EH (cell line): ENCODE measurements around the gene DGKQ.
"Not testable (repeated sequence)": the region's sequence is repeated elsewhere in the genome, so short reads cannot be mapped to it uniquely, and the experiment has no call there.

Source experiments
- DNase-seq: peaks from one replicate; pipeline ENCODE4 v3.0.0-alpha.2; 2015; ENCODE audit warnings: low read depth

DGKQ gene

DNA sequence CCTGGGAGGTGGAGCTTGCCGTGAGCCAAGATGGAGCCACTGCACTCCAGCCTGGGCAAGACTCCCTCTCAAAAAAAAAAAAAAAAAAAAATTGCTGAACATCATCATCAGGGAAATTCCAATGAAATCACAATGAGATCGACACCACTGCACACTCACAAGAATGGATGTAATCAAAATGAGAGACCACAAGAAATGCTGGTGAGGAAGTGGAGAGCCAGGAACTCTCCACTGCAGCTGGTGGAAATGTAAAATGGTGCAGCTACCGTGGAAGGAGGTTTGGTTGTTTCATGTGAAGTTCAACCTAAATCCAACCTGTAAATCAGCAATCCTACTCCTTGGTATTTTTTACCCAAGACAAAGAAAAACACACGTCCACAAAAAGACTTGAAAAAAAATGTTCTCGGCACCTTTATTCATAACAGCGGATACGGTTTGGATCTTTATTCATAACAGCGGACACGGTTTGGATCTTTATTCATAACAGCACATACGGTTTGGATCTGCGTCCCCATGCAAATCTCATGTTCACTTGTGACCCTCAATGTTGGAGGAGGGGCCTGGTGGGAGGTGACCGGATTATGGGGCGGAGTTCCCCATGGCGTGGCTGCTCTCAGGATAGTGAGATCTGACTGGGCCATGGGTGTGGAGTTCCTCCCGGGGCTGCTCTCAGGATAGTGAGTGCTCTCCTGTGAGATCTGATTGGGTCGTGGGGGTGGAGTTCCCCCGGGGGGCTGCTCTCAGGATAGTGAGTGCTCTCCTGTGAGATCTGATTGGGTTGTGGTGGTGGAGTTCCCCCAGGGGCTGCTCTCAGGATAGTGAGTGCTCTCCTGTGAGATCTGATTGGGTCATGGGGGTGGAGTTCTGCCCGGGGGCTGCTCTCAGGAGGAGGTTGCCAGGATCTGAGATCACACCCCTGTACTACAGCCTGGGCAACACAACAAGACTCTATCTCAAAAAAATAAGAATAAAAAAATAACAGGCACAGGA lies 49.0 kb downstream of the DGKQ start:
- DNase-seq, result peak; percentile 47

DNA sequence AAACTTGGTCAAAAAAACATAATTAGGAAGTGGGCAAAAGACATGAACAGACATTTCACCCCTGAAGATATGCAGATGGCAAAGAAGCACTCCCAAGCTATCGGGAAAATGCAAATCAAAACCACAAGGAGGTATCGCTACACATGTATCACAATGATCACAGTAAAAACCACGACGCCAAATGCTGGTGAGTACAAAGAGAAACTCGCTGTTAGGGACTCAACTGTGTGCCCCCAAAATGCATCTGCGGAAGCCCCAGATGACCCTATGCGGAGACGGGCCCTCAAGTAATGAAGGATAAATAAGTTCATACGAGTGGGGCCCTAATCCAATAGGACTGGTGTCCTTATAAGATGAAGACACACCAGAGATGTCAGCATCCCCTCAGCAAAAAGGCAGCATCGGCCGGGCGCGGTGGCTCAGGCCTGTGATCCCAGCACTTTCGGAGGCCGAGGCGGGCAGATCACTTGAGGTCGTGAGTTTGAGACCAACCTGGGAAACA lies 51.5 kb downstream of the DGKQ start:
- no peak for DNase-seq

GRCh38 chr4:919004-919680 lies 54.2 kb downstream of the DGKQ start:
- DNase-seq, result not testable (repeated sequence)

DNA sequence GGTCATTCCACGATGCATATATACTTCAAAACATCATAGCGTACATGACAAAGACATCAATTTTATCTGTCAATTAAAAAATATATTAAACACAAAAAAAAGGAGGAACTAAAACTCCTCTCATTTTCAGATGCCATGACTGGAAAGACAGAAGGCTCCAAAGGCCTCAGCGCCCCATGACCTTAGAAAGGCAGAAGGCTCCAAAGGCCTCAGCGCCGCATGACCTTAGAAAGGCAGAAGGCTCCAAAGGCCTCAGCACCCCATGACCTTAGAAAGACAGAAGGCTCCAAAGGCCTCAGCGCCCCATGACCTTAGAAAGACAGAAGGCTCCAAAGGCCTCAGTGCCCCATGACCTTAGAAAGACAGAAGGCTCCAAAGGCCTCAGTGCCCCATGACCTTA lies 54.8 kb downstream of the DGKQ start:
- not testable (repeated sequence) for DNase-seq

DNA sequence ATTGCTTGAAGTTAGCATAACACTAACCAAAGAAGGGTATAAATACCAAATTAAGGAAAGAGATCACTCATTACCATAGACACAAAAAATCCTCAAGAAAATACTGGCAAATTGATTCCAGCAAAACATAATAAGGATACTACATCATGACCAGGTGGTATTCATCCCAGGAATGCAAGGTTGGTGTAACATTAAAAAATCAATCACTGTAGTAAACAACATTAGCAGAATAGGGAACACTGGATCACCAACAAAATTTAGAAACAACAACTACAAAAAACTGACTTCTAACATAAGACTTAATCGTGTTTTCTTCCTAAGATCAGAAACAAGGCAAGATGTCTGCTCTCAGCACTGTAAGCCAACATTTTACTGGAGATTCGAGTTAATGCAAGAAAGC lies 55.4 kb downstream of the DGKQ start:
- DNase-seq, result no peak

- DNase-seq, result no peak
Observed at GRCh38 chr4:917466-917865, 55.9 kb downstream of the DGKQ start.

DNA sequence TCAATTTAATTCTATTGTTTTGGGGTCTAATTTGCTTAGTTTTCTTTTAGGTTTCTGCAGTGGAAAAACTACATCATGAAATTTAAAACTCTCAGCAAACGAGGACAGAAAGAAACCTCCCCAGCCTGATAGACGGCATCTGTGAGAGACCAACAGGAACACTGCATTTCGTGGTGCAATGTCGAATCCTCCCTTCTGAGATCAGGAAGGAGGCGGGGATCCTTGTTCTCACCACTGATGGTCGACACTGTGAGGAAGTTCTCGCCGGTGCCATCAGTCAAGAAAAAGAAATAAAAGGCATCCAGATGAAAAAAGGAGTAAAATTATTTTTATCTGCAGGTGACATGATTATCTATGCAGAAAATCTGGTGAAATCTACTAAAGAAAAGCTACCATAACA lies 57.8 kb downstream of the DGKQ start:
- DNase-seq, result no peak

DNA sequence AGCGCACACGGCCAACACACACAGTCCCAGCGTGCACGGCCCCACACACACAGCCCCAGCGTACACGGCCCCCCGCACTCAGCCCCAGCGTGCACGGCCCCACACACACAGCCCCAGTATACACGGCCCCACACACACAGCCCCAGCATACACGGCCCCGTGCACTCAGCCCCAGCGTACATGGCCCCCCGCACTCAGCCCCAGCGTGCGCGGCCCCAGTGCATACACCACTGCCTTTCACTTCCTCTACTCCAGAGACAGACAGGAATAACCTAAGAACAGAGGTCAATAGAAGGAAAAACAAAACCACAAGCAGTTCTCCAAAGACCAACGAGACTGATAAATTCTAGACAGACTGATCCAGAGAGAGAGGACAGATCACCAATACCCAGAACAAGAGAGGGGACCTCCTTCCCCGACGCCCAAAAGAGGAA lies 58.3 kb downstream of the DGKQ start:
- DNase-seq, result no peak

DNA sequence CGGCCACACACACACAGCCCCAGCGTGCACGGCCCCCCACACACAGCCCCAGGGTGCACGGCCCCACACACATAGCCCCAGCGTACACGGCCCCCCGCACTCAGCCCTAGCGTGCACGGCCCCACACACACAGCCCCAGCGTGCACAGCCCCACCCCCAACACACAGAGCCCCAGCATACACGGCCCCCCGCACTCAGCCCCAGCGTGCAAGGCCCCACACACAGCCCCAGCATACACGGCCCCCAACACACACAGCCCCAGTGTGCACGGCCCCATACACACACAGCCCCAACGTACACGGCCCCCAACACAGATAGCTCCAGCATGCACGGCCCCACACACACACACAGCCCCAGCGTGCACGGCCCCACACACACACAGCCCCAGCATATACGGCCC lies 58.8 kb downstream of the DGKQ start:
- no peak for DNase-seq

- DNase-seq, result no peak
Observed at GRCh38 chr4:913280-913618, 60.1 kb downstream of the DGKQ start.

GRCh38 chr4:912548-913279 lies 60.7 kb downstream of the DGKQ start:
- no peak for DNase-seq

DNA sequence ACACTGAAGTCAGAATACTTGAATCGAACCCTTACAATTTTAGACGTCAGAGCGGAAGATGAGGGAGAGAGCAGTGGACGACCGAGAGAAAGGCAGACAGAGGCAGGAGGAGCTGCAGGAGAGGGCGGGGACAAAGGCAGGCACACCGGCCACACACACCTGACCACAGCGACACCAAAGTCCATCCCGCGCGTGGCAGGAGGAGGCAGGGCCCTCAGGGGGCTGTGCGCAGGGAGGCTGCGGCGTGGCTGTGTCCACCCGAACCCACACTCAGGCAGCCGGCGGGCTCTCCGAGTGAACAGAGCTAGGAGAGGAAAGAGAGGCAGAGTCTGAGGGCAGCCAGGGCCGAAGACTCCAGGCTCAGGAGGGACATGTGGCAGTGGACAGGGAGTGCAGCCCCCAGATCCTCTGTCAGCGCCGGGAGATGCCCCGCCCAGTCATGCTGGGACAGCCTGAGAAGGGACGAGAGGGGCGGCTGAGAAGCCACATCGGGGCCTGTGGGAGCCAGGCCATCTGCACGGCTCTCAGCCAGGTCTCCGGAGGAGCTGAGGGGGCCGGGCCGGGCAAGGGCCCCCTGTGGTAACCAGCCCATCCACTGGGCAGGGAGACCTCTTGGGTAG lies 61.4 kb downstream of the DGKQ start:
- no peak for DNase-seq

- no peak for DNase-seq
Observed at GRCh38 chr4:911221-911751, 62.1 kb downstream of the DGKQ start.

DNA sequence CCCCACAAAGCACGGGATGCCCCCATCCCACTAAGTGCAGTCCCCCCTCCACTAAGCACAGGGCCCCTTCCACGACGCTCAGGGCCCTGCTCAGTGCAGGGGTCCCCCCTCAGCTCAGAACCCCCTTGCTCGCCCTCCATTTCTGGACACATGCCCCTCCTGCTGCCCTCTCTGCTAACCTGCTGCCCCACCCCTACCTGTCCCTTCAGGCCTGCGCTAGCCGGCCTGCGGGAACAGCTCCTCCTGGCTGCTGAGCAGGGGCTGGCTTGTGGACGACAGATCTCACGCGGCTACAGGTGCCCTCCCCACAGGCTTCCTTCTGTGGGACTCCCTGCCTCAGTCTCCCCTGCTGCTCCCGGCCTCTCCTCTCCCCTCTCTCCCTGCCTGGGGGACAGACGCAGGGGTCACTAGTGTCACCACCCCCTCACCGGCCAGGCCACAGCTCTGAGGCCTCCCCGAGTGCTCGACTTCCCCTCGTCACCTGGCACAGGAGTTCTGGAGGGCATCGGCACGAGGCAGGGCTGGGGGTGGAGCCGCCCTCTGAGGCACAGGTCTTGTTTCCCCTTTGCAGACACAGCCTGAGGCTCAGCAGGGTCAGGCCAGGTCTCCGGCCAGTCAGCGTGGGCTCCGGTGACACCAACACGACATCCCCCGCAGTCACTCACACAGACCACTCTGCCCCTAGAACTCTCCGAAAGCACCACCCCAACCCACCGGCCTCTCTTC lies 62.8 kb downstream of the DGKQ start:
- DNase-seq, result no peak

- no peak for DNase-seq
Observed at GRCh38 chr4:909821-910220, 63.5 kb downstream of the DGKQ start.

DNA sequence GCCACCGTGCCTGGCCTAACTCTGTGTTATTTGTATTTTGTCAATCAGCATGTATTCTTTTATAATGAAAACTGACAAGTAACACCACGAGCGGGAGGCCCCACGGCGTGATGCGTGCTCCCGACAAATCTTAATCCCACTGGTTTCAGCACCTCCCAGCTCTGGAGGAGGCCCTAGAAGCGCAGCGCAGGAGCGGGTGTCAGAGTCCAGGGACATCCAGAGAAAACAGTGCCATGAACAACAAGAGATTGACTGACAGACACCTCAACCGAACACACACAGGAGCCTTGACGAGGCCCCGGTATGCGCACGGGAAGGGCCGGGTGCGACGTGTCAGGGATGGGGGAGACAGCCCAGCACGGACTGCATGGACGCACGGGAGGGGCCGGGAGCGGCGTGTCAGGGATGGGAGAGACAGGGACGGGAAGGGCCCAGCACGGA lies 64.2 kb downstream of the DGKQ start:
- no peak for DNase-seq
